ENCODE data around the gene NPIPA2.
"Not testable (repeated sequence)": the region's sequence is repeated elsewhere in the genome, so short reads cannot be mapped to it uniquely, and the experiment has no call there.

- TF ChIP-seq CTCF, POLR2AphosphoS5 (IDR thresholded peaks at IDR 0.05): not testable (repeated sequence)
These were observed at the start of gene NPIPA2 for GRCh38 chr16:14742273-14743128.
